Measurements from ENCODE around the gene COX15. TPM values are rescaled to one million over a fixed set of nuclear protein-coding genes. Genes with fewer than 3 reads are reported as not detected.
"Not testable (repeated sequence)": the region's sequence is repeated elsewhere in the genome, so short reads cannot be mapped to it uniquely, and the experiment has no call there.

The COX15 gene
- total RNA-seq, 1 donor from 2014 or later = 52.6 TPM

- no peak for TF ChIP-seq CTCF (IDR thresholded peaks at IDR 0.05; ENCODE audit: unreplicated experiment)
These were observed 18.7 kb upstream of the COX15 start for GRCh38 chr10:99750641-99751040.

GRCh38 chr10:99748823-99749451, 17.0 kb upstream of the COX15 start:
- no peaks in the 10 kb centered on the region for H3K27me3 Mint-ChIP-seq (ENCODE audit: low read depth)
- no peak overlapping the region for H3K27ac Mint-ChIP-seq
- H3K4me1 Mint-ChIP-seq = no peaks in the 10 kb centered on the region
- DNase-seq (ENCODE audit: low spot score in 2 of 2, unreplicated experiment in 2 of 2) = no peak
- no peak for TF ChIP-seq CTCF (IDR thresholded peaks at IDR 0.05; ENCODE audit: unreplicated experiment)
- H3K4me3 Mint-ChIP-seq = no peak overlapping the region
- H3K9me3 Mint-ChIP-seq = no peaks in the 10 kb centered on the region
- H3K36me3 Mint-ChIP-seq = peaks cover 23% of the 10 kb centered on the region

More at GRCh38 chr10:99750641-99751040, 18.7 kb upstream of the COX15 start:
- Mint-ChIP-seq H3K4me1 (no peaks in the 10 kb centered on the region), H3K4me3 (no peak overlapping the region), H3K27ac (no peak overlapping the region), H3K36me3 (peaks cover 24% of the 10 kb centered on the region), H3K9me3 (no peaks in the 10 kb centered on the region), H3K27me3 (ENCODE audit: low read depth) (no peaks in the 10 kb centered on the region)
- no peak for DNase-seq (ENCODE audit: low spot score in 2 of 2, unreplicated experiment in 2 of 2)

GRCh38 chr10:99746166-99746565, 14.2 kb upstream of the COX15 start:
- peaks cover 39% of the 10 kb centered on the region for H3K36me3 Mint-ChIP-seq
- not testable (repeated sequence) for H3K27ac Mint-ChIP-seq; H3K9me3 Mint-ChIP-seq; DNase-seq (ENCODE audit: low spot score in 2 of 2, unreplicated experiment in 2 of 2); H3K27me3 Mint-ChIP-seq (ENCODE audit: low read depth); H3K4me1 Mint-ChIP-seq; H3K4me3 Mint-ChIP-seq

- Mint-ChIP-seq H3K36me3 (peaks cover 53% of the 10 kb centered on the region), H3K27ac (no peak overlapping the region), H3K27me3 (ENCODE audit: low read depth) (no peaks in the 10 kb centered on the region), H3K9me3 (peaks cover 28% of the 10 kb centered on the region), H3K4me3 (no peak overlapping the region), H3K4me1 (no peaks in the 10 kb centered on the region)
- TF ChIP-seq CTCF (IDR thresholded peaks at IDR 0.05; ENCODE audit: unreplicated experiment) = no peak
- no peak for DNase-seq (ENCODE audit: low spot score in 2 of 2, unreplicated experiment in 2 of 2)
These were observed 11.9 kb upstream of the COX15 start for GRCh38 chr10:99743841-99744240.

- Mint-ChIP-seq H3K27ac (no peak overlapping the region), H3K36me3 (peaks cover 58% of the 10 kb centered on the region), H3K27me3 (ENCODE audit: low read depth) (no peaks in the 10 kb centered on the region), H3K4me1 (no peaks in the 10 kb centered on the region), H3K9me3 (peaks cover 29% of the 10 kb centered on the region), H3K4me3 (no peak overlapping the region)
- no peak for DNase-seq (ENCODE audit: low spot score in 2 of 2, unreplicated experiment in 2 of 2)
- no peak for TF ChIP-seq CTCF (IDR thresholded peaks at IDR 0.05; ENCODE audit: unreplicated experiment)
These were observed 10.8 kb upstream of the COX15 start for GRCh38 chr10:99742701-99743100.

GRCh38 chr10:99742254-99742653, 10.3 kb upstream of the COX15 start:
- H3K27me3 Mint-ChIP-seq (ENCODE audit: low read depth) = no peaks in the 10 kb centered on the region
- H3K27ac Mint-ChIP-seq = no peak overlapping the region
- no peak for TF ChIP-seq CTCF (IDR thresholded peaks at IDR 0.05; ENCODE audit: unreplicated experiment)
- no peak for DNase-seq (ENCODE audit: low spot score in 2 of 2, unreplicated experiment in 2 of 2)
- H3K4me1 Mint-ChIP-seq = no peaks in the 10 kb centered on the region
- peaks cover 29% of the 10 kb centered on the region for H3K9me3 Mint-ChIP-seq
- H3K4me3 Mint-ChIP-seq = no peak overlapping the region
- peaks cover 63% of the 10 kb centered on the region for H3K36me3 Mint-ChIP-seq

Data from mesothelial cell of epicardium (in vitro differentiated cells).